Measurements from ENCODE around the gene FBXO24. TPM values are rescaled to one million over a fixed set of nuclear protein-coding genes. Genes with fewer than 3 reads are reported as not detected.
"Not testable (repeated sequence)": the region's sequence is repeated elsewhere in the genome, so short reads cannot be mapped to it uniquely, and the experiment has no call there.

FBXO24 gene
- total RNA-seq, 1 donor from 2014 or later: 0.49 TPM

DNA sequence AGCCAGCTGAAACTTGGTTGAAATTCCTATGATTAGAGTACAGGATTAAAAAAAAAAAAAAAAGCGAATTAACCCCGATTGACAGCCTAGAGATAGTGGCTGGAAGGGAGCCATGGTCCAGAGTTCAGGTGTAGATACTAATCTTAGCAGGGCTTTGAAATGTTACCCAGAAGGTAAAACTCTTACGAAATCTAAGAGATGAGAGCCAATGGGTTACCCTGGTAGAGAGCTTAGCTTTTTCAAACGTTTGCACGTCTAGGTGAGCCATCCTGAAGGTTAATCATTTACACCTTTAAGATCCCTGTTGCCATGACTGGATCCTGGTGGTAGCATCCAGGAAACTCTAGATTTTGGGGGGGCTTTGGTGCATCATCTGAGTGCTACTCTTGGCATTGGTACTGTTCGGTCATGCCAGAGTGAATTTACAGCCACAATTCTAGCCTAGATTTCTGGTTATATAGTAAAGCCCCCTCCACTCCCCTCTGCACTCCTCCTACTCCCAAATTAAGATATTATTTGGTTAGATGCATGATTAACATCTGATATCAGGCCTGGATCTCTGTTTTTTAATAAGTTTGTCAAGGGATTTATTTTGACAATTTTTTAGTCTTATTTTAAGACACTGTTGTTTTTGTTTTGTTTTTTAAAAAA is 45.9 kb upstream of the FBXO24 start:
- Mint-ChIP-seq H3K4me3 (ENCODE audit: unreplicated experiment) (peak overlapping the region; percentile 87), H3K36me3 (ENCODE audit: unreplicated experiment) (no peaks in the 10 kb centered on the region), H3K9me3 (ENCODE audit: unreplicated experiment) (peaks cover 2% of the 10 kb centered on the region), H3K27me3 (ENCODE audit: unreplicated experiment) (peaks cover 3% of the 10 kb centered on the region), H3K4me1 (ENCODE audit: low read depth, unreplicated experiment) (no peaks in the 10 kb centered on the region), H3K27ac (ENCODE audit: unreplicated experiment) (no peak overlapping the region)
- TF ChIP-seq, protein P1, sequence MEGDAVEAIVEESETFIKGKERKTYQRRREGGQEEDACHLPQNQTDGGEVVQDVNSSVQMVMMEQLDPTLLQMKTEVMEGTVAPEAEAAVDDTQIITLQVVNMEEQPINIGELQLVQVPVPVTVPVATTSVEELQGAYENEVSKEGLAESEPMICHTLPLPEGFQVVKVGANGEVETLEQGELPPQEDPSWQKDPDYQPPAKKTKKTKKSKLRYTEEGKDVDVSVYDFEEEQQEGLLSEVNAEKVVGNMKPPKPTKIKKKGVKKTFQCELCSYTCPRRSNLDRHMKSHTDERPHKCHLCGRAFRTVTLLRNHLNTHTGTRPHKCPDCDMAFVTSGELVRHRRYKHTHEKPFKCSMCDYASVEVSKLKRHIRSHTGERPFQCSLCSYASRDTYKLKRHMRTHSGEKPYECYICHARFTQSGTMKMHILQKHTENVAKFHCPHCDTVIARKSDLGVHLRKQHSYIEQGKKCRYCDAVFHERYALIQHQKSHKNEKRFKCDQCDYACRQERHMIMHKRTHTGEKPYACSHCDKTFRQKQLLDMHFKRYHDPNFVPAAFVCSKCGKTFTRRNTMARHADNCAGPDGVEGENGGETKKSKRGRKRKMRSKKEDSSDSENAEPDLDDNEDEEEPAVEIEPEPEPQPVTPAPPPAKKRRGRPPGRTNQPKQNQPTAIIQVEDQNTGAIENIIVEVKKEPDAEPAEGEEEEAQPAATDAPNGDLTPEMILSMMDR (IDR thresholded peaks at IDR 0.05; ENCODE audit: partially characterized antibody, unreplicated experiment): no peak
- DNase-seq: no peak

DNA sequence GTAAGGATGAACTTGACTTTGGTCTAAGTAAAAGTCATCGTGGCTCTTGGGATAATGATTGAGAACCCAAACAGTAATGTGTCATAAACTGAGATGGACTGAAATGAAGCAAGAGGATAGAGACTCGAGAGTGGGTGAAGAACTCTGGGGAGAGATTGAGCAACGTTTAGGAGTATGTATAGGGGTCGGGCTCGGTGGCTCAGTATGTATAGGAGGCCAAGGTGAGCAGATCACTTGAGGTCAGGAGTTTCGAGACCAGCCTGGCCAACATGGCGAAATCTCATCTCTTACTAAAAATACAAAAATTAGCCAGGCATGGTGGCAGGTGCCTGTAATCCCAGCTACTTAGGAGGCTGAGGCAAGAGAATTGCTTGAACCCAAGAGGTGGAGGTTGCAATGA is 44.8 kb upstream of the FBXO24 start:
- H3K36me3 Mint-ChIP-seq (ENCODE audit: unreplicated experiment); H3K27me3 Mint-ChIP-seq (ENCODE audit: unreplicated experiment); H3K4me1 Mint-ChIP-seq (ENCODE audit: low read depth, unreplicated experiment); H3K9me3 Mint-ChIP-seq (ENCODE audit: unreplicated experiment); H3K4me3 Mint-ChIP-seq (ENCODE audit: unreplicated experiment); DNase-seq; H3K27ac Mint-ChIP-seq (ENCODE audit: unreplicated experiment): not testable (repeated sequence)

DNA sequence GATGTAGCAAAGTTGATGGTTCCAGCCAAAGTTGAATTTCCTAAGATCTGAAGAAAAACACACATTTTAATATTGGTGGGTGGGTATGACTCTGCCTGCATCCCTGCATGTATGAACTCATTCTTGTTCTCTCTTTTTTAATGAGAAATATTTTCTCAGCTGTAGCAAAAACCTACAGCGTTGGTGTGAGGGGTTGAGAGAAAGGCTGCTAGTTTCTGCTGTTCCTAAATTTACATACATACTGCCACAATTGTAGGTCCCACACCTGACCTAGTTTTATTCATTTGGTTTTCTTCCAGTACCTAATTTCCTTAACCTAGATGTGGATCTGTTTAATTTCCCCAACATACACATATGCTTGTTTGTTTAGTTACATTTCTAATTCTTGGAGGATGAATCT is 42.5 kb upstream of the FBXO24 start:
- H3K4me3 Mint-ChIP-seq (ENCODE audit: unreplicated experiment): no peak overlapping the region
- no peak overlapping the region for H3K27ac Mint-ChIP-seq (ENCODE audit: unreplicated experiment)
- no peaks in the 10 kb centered on the region for H3K27me3 Mint-ChIP-seq (ENCODE audit: unreplicated experiment)
- no peaks in the 10 kb centered on the region for H3K36me3 Mint-ChIP-seq (ENCODE audit: unreplicated experiment)
- TF ChIP-seq, protein P1 (IDR thresholded peaks at IDR 0.05; ENCODE audit: partially characterized antibody, unreplicated experiment): no peak
- no peaks in the 10 kb centered on the region for H3K9me3 Mint-ChIP-seq (ENCODE audit: unreplicated experiment)
- H3K4me1 Mint-ChIP-seq (ENCODE audit: low read depth, unreplicated experiment): no peaks in the 10 kb centered on the region
- DNase-seq: no peak

DNA sequence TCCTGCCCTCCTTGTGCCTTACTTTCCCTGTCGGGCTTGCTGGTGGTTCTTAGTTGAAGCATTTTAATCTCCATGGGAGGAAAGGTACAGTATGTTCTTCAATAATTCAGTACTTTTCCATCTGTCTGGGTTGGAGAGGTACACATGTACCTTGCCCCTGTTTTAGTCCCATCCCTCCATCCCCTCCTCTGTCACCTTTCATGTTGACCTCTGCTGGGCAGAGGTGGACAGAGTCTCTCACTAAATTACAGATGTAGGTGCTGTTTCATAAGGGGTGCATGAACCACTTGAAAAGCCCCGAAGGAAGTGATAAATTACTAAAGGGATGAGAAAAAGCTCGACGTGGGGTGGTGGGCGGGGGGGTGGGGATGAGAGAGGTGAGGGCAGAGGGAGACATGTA is 41.7 kb upstream of the FBXO24 start:
- Mint-ChIP-seq H3K27ac (ENCODE audit: unreplicated experiment) (no peak overlapping the region), H3K9me3 (ENCODE audit: unreplicated experiment) (no peaks in the 10 kb centered on the region), H3K27me3 (ENCODE audit: unreplicated experiment) (no peaks in the 10 kb centered on the region), H3K36me3 (ENCODE audit: unreplicated experiment) (no peaks in the 10 kb centered on the region), H3K4me3 (ENCODE audit: unreplicated experiment) (no peak overlapping the region), H3K4me1 (ENCODE audit: low read depth, unreplicated experiment) (no peaks in the 10 kb centered on the region)
- TF ChIP-seq, protein P1 (IDR thresholded peaks at IDR 0.05; ENCODE audit: partially characterized antibody, unreplicated experiment): no peak
- no peak for DNase-seq

DNA sequence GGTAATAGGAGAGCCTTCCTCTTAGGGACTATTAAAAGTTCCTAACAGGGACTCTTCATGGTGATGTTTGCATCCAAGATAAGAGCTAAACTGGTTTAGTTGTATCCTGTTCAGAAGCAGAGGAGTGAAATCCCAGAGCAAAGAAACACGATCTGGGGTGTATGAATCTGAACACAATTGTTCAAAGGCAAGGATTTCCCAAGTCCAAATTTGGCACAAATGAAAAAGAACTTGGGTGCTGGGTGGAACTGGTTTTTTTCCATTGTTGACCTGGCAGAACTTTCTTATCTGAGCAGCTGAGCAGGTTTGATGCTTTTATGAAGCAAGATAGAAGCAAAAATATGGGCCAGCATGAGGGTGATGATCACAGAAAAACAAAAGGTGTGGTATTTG is 41.2 kb upstream of the FBXO24 start:
- no peak for DNase-seq
- Mint-ChIP-seq H3K27me3 (ENCODE audit: unreplicated experiment) (no peaks in the 10 kb centered on the region), H3K4me1 (ENCODE audit: low read depth, unreplicated experiment) (no peaks in the 10 kb centered on the region), H3K9me3 (ENCODE audit: unreplicated experiment) (no peaks in the 10 kb centered on the region), H3K4me3 (ENCODE audit: unreplicated experiment) (no peak overlapping the region), H3K27ac (ENCODE audit: unreplicated experiment) (no peak overlapping the region), H3K36me3 (ENCODE audit: unreplicated experiment) (no peaks in the 10 kb centered on the region)
- TF ChIP-seq, protein P1 (IDR thresholded peaks at IDR 0.05; ENCODE audit: partially characterized antibody, unreplicated experiment): no peak

All from glutamatergic neuron (in vitro differentiated cells).